ENCODE data around the gene IRF2BP2. TPM values are rescaled to one million over a fixed set of nuclear protein-coding genes. Genes with fewer than 3 reads are reported as not detected.

The IRF2BP2 gene
- total and polyA plus RNA-seq, 2 of the 13 experiments (the other 11 are each of a cell fraction or from before 2014, with no cell fraction given) = 140 to 147 TPM

GRCh38 chr1:234579967-234580366 lies 30.0 kb downstream of the IRF2BP2 start:
- H3K36me3 ChIP-seq (replicated peaks in 1 of 2; ENCODE audit: control insufficient read depth in 1 of 2, insufficient read depth in 2 of 2, low read length in 2 of 2) = no peaks in the 10 kb centered on the region
- intact Hi-C loops (cut with micrococcal nuclease; ENCODE audit: unreplicated experiment) (loop anchor here (2.0 kb wide), 1 partner anchor 15 kb away; no protein-coding TSS in a partner anchor), in situ Hi-C loops (cut with HindIII; ENCODE audit: extremely low pct_ligation_motif_present, low pct_unique_long_range_greater_than_20kb) (no loop called here)
- H3K4me3 ChIP-seq (replicated peaks in 1 of 3; ENCODE audit: insufficient read depth in 1 of 3, low read depth in 2 of 3, low read length in 3 of 3) = no peak overlapping the region
- peak; percentile 57 for ATAC-seq
- CTCF ChIA-PET (ENCODE audit: low intra/inter-chr PET ratio, low total read pairs) = no interaction called here
- no TSS peak for BruUV-seq (replicated peaks)
- peaks cover 22% of the 10 kb centered on the region for H3K4me1 ChIP-seq (ENCODE audit: insufficient read depth, low read length)
- H3K9me3 ChIP-seq (ENCODE audit: low read length) = no peaks in the 10 kb centered on the region
- H3K27me3 ChIP-seq (ENCODE audit: control insufficient read depth in 1 of 2, insufficient read depth in 2 of 2, low read length in 2 of 2) = peaks cover 0 to 3% of the 10 kb centered on the region in 2 experiments; a peak in 1 of 5 replicates
- no peak for DNase-seq (ENCODE audit: low spot score)
- TF ChIP-seq KDM5B (CRISPR knock-in tag; IDR thresholded peaks at IDR 0.05; ENCODE audit: borderline replicate concordance) (no peak), SMC3 (IDR thresholded peaks at IDR 0.05; ENCODE audit: low read length) (peak; percentile 28; the same call in 1 of the 2 replicates), REL (CRISPR knock-in tag; conservative IDR thresholded peaks at IDR 0.05) (no peak), STAG1 (CRISPR knock-in tag; IDR thresholded peaks at IDR 0.05) (peak; percentile 42), ZBTB25 (CRISPR knock-in tag; IDR thresholded peaks at IDR 0.05) (no peak), FOXA1 (IDR thresholded peaks at IDR 0.05) (no peak), FOXA1 (CRISPR knock-in tag; IDR thresholded peaks at IDR 0.05) (0 out of 2 replicates have a peak, but pooled peaks have one; percentile 10), JUND (CRISPR knock-in tag; IDR thresholded peaks at IDR 0.05) (no peak), ZNF597 (CRISPR knock-in tag; IDR thresholded peaks at IDR 0.05) (no peak), FOXA3 (CRISPR knock-in tag; IDR thresholded peaks at IDR 0.05) (0 out of 2 replicates have a peak, but pooled peaks have one; percentile 23)
- no peaks in the 10 kb centered on the region for H4K20me1 ChIP-seq (ENCODE audit: insufficient read depth, low read length)
- POLR2A ChIA-PET = no interaction called here
- H2AFZ ChIP-seq (ENCODE audit: low read length) = no peak overlapping the region
- H3K79me2 ChIP-seq (ENCODE audit: insufficient read depth, low read length) = no peaks in the 10 kb centered on the region
- H3K9ac ChIP-seq (ENCODE audit: insufficient read depth, low read depth, low read length) = no peak overlapping the region
- no peak overlapping the region for H3K4me2 ChIP-seq (ENCODE audit: low read depth, low read length)
- H3K27ac ChIP-seq (ENCODE audit: extremely low read length, insufficient read depth, low read length) = no peak overlapping the region
- peak; percentile 40 for FAIRE-seq

All from HepG2 (cell line).